HG02623 (cell line): Measurements from ENCODE around the gene SDR39U1.

Experiments
- ATAC-seq: cut with Tn5 transposase; IDR thresholded peaks from one replicate; pipeline ENCODE4 v1.9.1; 2021; ENCODE audit warnings: moderate library complexity; ENCODE audit not compliant: unreplicated experiment

Gene SDR39U1

GRCh38 chr14:24443053-24443665, 583 bp upstream of the SDR39U1 start:
- ATAC-seq: no peak

GRCh38 chr14:24441904-24442239, 704 bp downstream of the SDR39U1 start:
- ATAC-seq: no peak

GRCh38 chr14:24441485-24441884, 1.1 kb downstream of the SDR39U1 start:
- no peak for ATAC-seq

- ATAC-seq: no peak
Observed at GRCh38 chr14:24440606-24441399, 1.8 kb downstream of the SDR39U1 start.

GRCh38 chr14:24439830-24440605, 2.6 kb downstream of the SDR39U1 start:
- no peak for ATAC-seq

- ATAC-seq: no peak
Observed at GRCh38 chr14:24439257-24439656, 3.3 kb downstream of the SDR39U1 start.

GRCh38 chr14:24438223-24439097, 4.1 kb downstream of the SDR39U1 start:
- no peak for ATAC-seq

- no peak for ATAC-seq
Observed at GRCh38 chr14:24437736-24438067, 4.9 kb downstream of the SDR39U1 start.

- no peak for ATAC-seq
Observed at GRCh38 chr14:24437020-24437735, 5.4 kb downstream of the SDR39U1 start.

- no peak for ATAC-seq
Observed at GRCh38 chr14:24436355-24437019, 6.1 kb downstream of the SDR39U1 start.

- ATAC-seq: no peak
Observed at GRCh38 chr14:24435998-24436354, 6.6 kb downstream of the SDR39U1 start.

GRCh38 chr14:24435192-24435810, 7.3 kb downstream of the SDR39U1 start:
- no peak for ATAC-seq

- ATAC-seq: no peak
Observed at GRCh38 chr14:24434676-24435075, 7.9 kb downstream of the SDR39U1 start.

GRCh38 chr14:24434036-24434435, 8.5 kb downstream of the SDR39U1 start:
- no peak for ATAC-seq

- no peak for ATAC-seq
Observed at GRCh38 chr14:24432259-24433131, 10.1 kb downstream of the SDR39U1 start.

- ATAC-seq: peak; percentile 29
Observed at GRCh38 chr14:24431569-24432258, 10.9 kb downstream of the SDR39U1 start.

GRCh38 chr14:24430682-24431568, 11.7 kb downstream of the SDR39U1 start:
- no peak for ATAC-seq
